Ovary (tissue), 3 donors: ENCODE results near the gene GOLGA6D.

ENCODE experiments used
- EP300 ChIP-seq: sonication (generic); formaldehyde crosslinking; IDR thresholded peaks from one replicate; pipeline ENCODE4 v1.6.1; 2017; ENCODE audit warnings: antibody characterized with exemption
- TF ChIP-seq, protein P1 (sequence below), 3 donors: fragments of 450-650 bp in 2 of 3; fragments of 200-600 bp in 1 of 3; IDR thresholded peaks; one replicate each; pipeline versions ENCODE4 v1.5.1 to v1.8.0; 2016 to 2022; ENCODE audit warnings: antibody characterized with exemption in 3 of 3, mild to moderate bottlenecking in 1 of 3
- donor health status: DM: no; HTN: no; CAD: no.

DNA sequence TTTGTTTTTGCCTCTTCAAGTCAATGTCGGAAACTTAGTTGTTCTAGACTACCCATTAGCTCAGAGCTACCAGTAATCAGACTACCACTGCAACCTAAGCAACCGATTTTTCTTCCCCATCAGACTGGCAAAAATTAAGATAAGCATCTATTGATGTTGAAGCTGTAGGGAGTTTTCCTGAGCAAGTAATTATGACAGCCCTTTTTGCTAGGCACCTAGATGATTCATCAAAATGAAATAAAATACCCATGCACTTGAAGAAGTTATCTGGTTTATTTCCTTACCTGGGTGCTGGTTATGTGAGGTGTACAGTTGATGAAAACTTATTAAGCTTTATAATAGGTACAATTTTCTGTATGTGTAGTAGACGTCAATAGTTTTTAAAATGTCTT is 52.7 kb downstream of the GOLGA6D start:
- TF ChIP-seq, protein P1, sequence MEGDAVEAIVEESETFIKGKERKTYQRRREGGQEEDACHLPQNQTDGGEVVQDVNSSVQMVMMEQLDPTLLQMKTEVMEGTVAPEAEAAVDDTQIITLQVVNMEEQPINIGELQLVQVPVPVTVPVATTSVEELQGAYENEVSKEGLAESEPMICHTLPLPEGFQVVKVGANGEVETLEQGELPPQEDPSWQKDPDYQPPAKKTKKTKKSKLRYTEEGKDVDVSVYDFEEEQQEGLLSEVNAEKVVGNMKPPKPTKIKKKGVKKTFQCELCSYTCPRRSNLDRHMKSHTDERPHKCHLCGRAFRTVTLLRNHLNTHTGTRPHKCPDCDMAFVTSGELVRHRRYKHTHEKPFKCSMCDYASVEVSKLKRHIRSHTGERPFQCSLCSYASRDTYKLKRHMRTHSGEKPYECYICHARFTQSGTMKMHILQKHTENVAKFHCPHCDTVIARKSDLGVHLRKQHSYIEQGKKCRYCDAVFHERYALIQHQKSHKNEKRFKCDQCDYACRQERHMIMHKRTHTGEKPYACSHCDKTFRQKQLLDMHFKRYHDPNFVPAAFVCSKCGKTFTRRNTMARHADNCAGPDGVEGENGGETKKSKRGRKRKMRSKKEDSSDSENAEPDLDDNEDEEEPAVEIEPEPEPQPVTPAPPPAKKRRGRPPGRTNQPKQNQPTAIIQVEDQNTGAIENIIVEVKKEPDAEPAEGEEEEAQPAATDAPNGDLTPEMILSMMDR (IDR thresholded peaks at IDR 0.05), result no peak
- TF ChIP-seq EP300, result no peak
